HCT116 (cell line): Measurements from ENCODE around the gene ALLC. TPM values are rescaled to one million over a fixed set of nuclear protein-coding genes. Genes with fewer than 3 reads are reported as not detected.

Source experiments
- ATAC-seq: fragments of 200-7000 bp; cut with Tn5 transposase; 2 replicates; pipeline ENCODE4 v1.9.1; 2020; ENCODE audit warnings: mild to moderate bottlenecking, moderate library complexity
- BruUV-seq: library from RNA; stranded (reverse); fragments of 400-500 nt; replicated peaks from 2 replicates; lab custom pipeline; 2021; lab: Mats Ljungman, UMichigan
- CTCF ChIA-PET: fragments of 300-600 bp; sonication (Branson Sonifier 250); formaldehyde crosslinking; loops from one replicate; lab custom pipeline; 2021; ENCODE audit warnings: antibody characterized with exemption; lab: Charles Lee
- POLR2A ChIA-PET: fragments of 300-600, 350-600 bp; sonication (Branson Sonifier 250); formaldehyde crosslinking; loops from one replicate; lab custom pipeline; 2021; ENCODE audit warnings: antibody characterized with exemption; lab: Charles Lee
- RAD21 ChIA-PET, 2 experiments: fragments of 300-600 bp; sonication (Branson Sonifier 250); formaldehyde crosslinking; loops; one replicate each; lab custom pipeline; 2023; ENCODE audit warnings: low total read pairs in 2 of 2; ENCODE audit not compliant: uncharacterized antibody in 2 of 2, unreplicated experiment in 2 of 2, low non-redundant PET in 1 of 2; lab: Charles Lee
- DNase-seq: peaks from one replicate; pipeline ENCODE4 v3.0.0-alpha.2; 2010; ENCODE audit warnings: low read depth, low spot score
- H2AFZ ChIP-seq: fragments of 200-600 bp; shearing (Covaris generic), sonication (generic); 2 replicates; pipeline ENCODE4 v1.6.1; 2017; ENCODE audit warnings: low read depth, mixed run types, mixed read lengths, antibody characterized with exemption, low read length; ENCODE audit not compliant: poor library complexity, severe bottlenecking
- H3K27ac ChIP-seq: 2 replicates; pipeline ENCODE4 v1.5.1; 2012; ENCODE audit warnings: low read depth, low read length
- H3K27me3 ChIP-seq: fragments of 200-600 bp; sonication (generic); 2 replicates; pipeline ENCODE4 v1.6.1; 2016; ENCODE audit warnings: mixed run types, low read length, mixed read lengths; ENCODE audit not compliant: insufficient read depth
- H3K36me3 ChIP-seq, 2 experiments: fragments of 200-500 bp in 1 of 2; fragments of 200-600 bp in 1 of 2; sonication (Bioruptor generic) in 1 of 2; sonication (generic) in 1 of 2; 2 replicates each; pipeline versions ENCODE4 v1.5.1 to v1.6.1; 2014 to 2016; ENCODE audit warnings: low read length in 2 of 2, inconsistent platforms in 1 of 2, mixed read lengths in 1 of 2, mixed run types in 1 of 2; ENCODE audit not compliant: insufficient read depth in 2 of 2, control insufficient read depth in 1 of 2
- H3K4me1 ChIP-seq, 2 experiments: fragments of 200-600 bp in 1 of 2; sonication (generic) in 1 of 2; 2 replicates each; pipeline versions ENCODE4 v1.5.1 to v1.6.1; 2012 to 2017; ENCODE audit warnings: low read length in 2 of 2, inconsistent platforms in 1 of 2, mild to moderate bottlenecking in 1 of 2, mixed read lengths in 1 of 2, mixed run types in 1 of 2, moderate library complexity in 1 of 2; ENCODE audit not compliant: insufficient read depth in 2 of 2, control insufficient read depth in 1 of 2
- H3K4me2 ChIP-seq: fragments of 200-600 bp; sonication (generic); 2 replicates; pipeline ENCODE4 v1.6.1; 2017; ENCODE audit warnings: mixed run types, low read length, mixed read lengths
- H3K4me3 ChIP-seq, 2 experiments: fragments of 200-600 bp in 1 of 2; sonication (generic) in 1 of 2; replicated peaks in 1 of 2; 2 replicates each; pipeline ENCODE4 v1.5.1; 2011 to 2016; ENCODE audit warnings: low read length in 2 of 2, control low read depth in 1 of 2, low read depth in 1 of 2, mild to moderate bottlenecking in 1 of 2, mixed read lengths in 1 of 2, mixed run types in 1 of 2
- H3K79me2 ChIP-seq: fragments of 200-600 bp; sonication (generic); 2 replicates; pipeline ENCODE4 v1.6.1; 2017; ENCODE audit warnings: mild to moderate bottlenecking, mixed run types, low read length, moderate library complexity, mixed read lengths; ENCODE audit not compliant: insufficient read depth
- H3K9ac ChIP-seq: fragments of 200-600 bp; sonication (generic); 2 replicates; pipeline ENCODE4 v1.6.1; 2016; ENCODE audit warnings: low read length, mixed read lengths
- H3K9me2 ChIP-seq: fragments of 200-600 bp; sonication (generic), shearing (Covaris generic); 2 replicates; pipeline ENCODE4 v1.6.1; 2017; ENCODE audit warnings: mixed run types, mild to moderate bottlenecking, moderate library complexity; ENCODE audit not compliant: insufficient read depth
- H3K9me3 ChIP-seq, 2 experiments: fragments of 200-500 bp in 1 of 2; fragments of 200-600 bp in 1 of 2; sonication (Bioruptor generic) in 1 of 2; sonication (generic) in 1 of 2; 2 replicates each; pipeline ENCODE4 v1.6.1; 2014 to 2017; ENCODE audit warnings: low read length in 2 of 2, mixed read lengths in 2 of 2, inconsistent platforms in 1 of 2, low read depth in 1 of 2, mild to moderate bottlenecking in 1 of 2, mixed run types in 1 of 2, moderate library complexity in 1 of 2; ENCODE audit not compliant: control insufficient read depth in 1 of 2, insufficient read depth in 1 of 2
- H4K20me1 ChIP-seq: fragments of 200-600 bp; sonication (generic), shearing (Covaris generic); 2 replicates; pipeline ENCODE4 v1.6.1; 2017; ENCODE audit warnings: mixed run types, mild to moderate bottlenecking, moderate library complexity; ENCODE audit not compliant: insufficient read depth
- ATF3 ChIP-seq: IDR thresholded peaks from 2 replicates; pipeline ENCODE4 v1.6.1; 2012
- CBX3 ChIP-seq: IDR thresholded peaks from 2 replicates; pipeline ENCODE4 v1.6.1; 2012; ENCODE audit warnings: low read depth
- EGR1 ChIP-seq: IDR thresholded peaks from 2 replicates; pipeline ENCODE4 v1.6.1; 2012; ENCODE audit warnings: low read depth
- EZH2 ChIP-seq: fragments of 200-600 bp; sonication (generic); IDR thresholded peaks from 2 replicates; pipeline ENCODE4 v1.6.1; 2017; ENCODE audit warnings: antibody characterized with exemption, mixed run types
- EZH2phosphoT487 ChIP-seq: fragments of 200-600 bp; IDR thresholded peaks from 2 replicates; pipeline ENCODE4 v1.6.1; 2018; ENCODE audit warnings: antibody characterized with exemption, borderline replicate concordance
- MAX ChIP-seq: IDR thresholded peaks from 2 replicates; pipeline ENCODE4 v1.6.1; 2012
- POLR2AphosphoS5 ChIP-seq: IDR thresholded peaks from 2 replicates; pipeline ENCODE4 v1.6.1; 2011; ENCODE audit warnings: mild to moderate bottlenecking, low read depth, low read length, moderate library complexity
- SIN3A ChIP-seq: IDR thresholded peaks from 2 replicates; pipeline ENCODE4 v1.6.1; 2012; ENCODE audit warnings: low read depth
- SP1 ChIP-seq: IDR thresholded peaks from 2 replicates; pipeline ENCODE4 v1.6.1; 2012; ENCODE audit warnings: low read depth
- SRF ChIP-seq: IDR thresholded peaks from 2 replicates; pipeline ENCODE4 v1.6.1; 2012; ENCODE audit warnings: low read depth
- YY1 ChIP-seq: IDR thresholded peaks from 2 replicates; pipeline ENCODE4 v1.6.1; 2011; ENCODE audit warnings: low read length, low read depth, moderate library complexity, mild to moderate bottlenecking; ENCODE audit not compliant: insufficient replicate concordance; ENCODE audit errors: extremely low read depth
- ZFX ChIP-seq: fragments of 450-650 bp; IDR thresholded peaks from 2 replicates; pipeline ENCODE4 v1.6.1; 2017
- intact Hi-C: fragments of 100-400 bp; cut with micrococcal nuclease; formaldehyde crosslinking; loops from 2 replicates; pipeline ENCODE4 v1.10.0; 2022
- total RNA-seq: library from RNA; stranded (reverse); gene quantifications from one replicate; pipeline ENCODE4 v1.2.1, GENCODE V29; 2021; ENCODE audit not compliant: unreplicated experiment

The ALLC gene
- total RNA-seq, 1 experiment from 2014 or later = not detected

- CTCF ChIA-PET = no interaction called here
- no peaks in the 10 kb centered on the region for H3K9me2 ChIP-seq
- H3K9me3 ChIP-seq = no peaks in the 10 kb centered on the region
- no peaks in the 10 kb centered on the region for H3K27me3 ChIP-seq
- no TSS peak for BruUV-seq
- no peak overlapping the region for H3K27ac ChIP-seq
- RAD21 ChIA-PET = no interaction called here
- no peaks in the 10 kb centered on the region for H3K79me2 ChIP-seq
- POLR2A ChIA-PET = no interaction called here
- H4K20me1 ChIP-seq = no peaks in the 10 kb centered on the region
- no peak overlapping the region for H3K9ac ChIP-seq
- TF ChIP-seq EZH2 (no peak), POLR2AphosphoS5 (no peak), EZH2phosphoT487 (no peak), MAX (no peak), SP1 (no peak), ATF3 (no peak), YY1 (no peak), CBX3 (no peak), ZFX (no peak), SRF (no peak), EGR1 (no peak), SIN3A (no peak)
- ATAC-seq (no peak), DNase-seq (no peak)
- no peaks in the 10 kb centered on the region for H3K4me1 ChIP-seq
- H3K36me3 ChIP-seq = no peaks in the 10 kb centered on the region
- no peak overlapping the region for H3K4me2 ChIP-seq
- no peak overlapping the region for H3K4me3 ChIP-seq
- H2AFZ ChIP-seq = no peak overlapping the region
- intact Hi-C loops = no loop called here
These were observed 23.3 kb upstream of the ALLC start for GRCh38 chr2:3634596-3635121.
